K562 (cell line): ENCODE results near the gene U2AF1L4. TPM values are rescaled to one million over a fixed set of nuclear protein-coding genes. Genes with fewer than 3 reads are reported as not detected.
A peak's percentile ranks its signal among the peaks of the same experiment; 100 is the strongest.

ENCODE experiments used
- ATAC-seq: fragments of 200-7000 bp; cut with Tn5 transposase; 3 replicates; pipeline ENCODE4 v1.9.1; 2020; ENCODE audit warnings: moderate library complexity
- BruUV-seq: library from RNA; stranded (reverse); fragments of 400-500 nt; replicated peaks from 2 replicates; lab custom pipeline; 2021; lab: Mats Ljungman, UMichigan
- CTCF ChIA-PET: fragments of 300-600 bp; formaldehyde crosslinking; extraction: SDS; loops from one replicate; lab custom pipeline; 2021; ENCODE audit warnings: low intra/inter-chr PET ratio; lab: Yijun Ruan, JAX
- POLR2A ChIA-PET: fragments of 300-600, 350-650 bp; sonication (Branson Sonifier 250); formaldehyde crosslinking; extraction: SDS; loops from one replicate; lab custom pipeline; 2021; ENCODE audit warnings: antibody characterized with exemption, inconsistent platforms; lab: Yijun Ruan, JAX
- DNase-seq, 4 experiments: peaks; one replicate each; pipeline versions ENCODE4 v3.0.0 to v3.0.0-alpha.2; 2011 to 2018; ENCODE audit warnings: low spot score in 3 of 4, mixed read lengths in 3 of 4; ENCODE audit errors: extremely low read depth in 1 of 4
- FAIRE-seq: peaks from 2 replicates; lab custom pipeline; 2011; peaks lifted over from hg19 to GRCh38; lab: Jason Lieb, UNC
- H2AFZ ChIP-seq: 2 replicates; pipeline ENCODE4 v1.6.0; 2011; ENCODE audit warnings: low read depth, low read length, control low read depth, inconsistent platforms
- H3K27ac ChIP-seq: fragments of 200-600 bp; 3 replicates; pipeline ENCODE4 v1.8.0; 2011; ENCODE audit warnings: low read depth, mild to moderate bottlenecking, control low read depth, inconsistent platforms, low read length, moderate library complexity, mixed read lengths; ENCODE audit errors: extremely low read depth
- H3K27me3 ChIP-seq, 2 experiments: fragments of 300-600 bp in 1 of 2; 2 replicates in 1 of 2; 3 replicates in 1 of 2; pipeline versions ENCODE4 v1.6.0 to v1.8.0; 2011; ENCODE audit warnings: inconsistent platforms in 2 of 2, low read length in 2 of 2, mild to moderate bottlenecking in 1 of 2, mixed read lengths in 1 of 2, moderate library complexity in 1 of 2; ENCODE audit not compliant: control insufficient read depth in 2 of 2, insufficient read depth in 2 of 2
- H3K36me3 ChIP-seq: fragments of 300-600 bp; 3 replicates; pipeline ENCODE4 v1.8.0; 2011; ENCODE audit warnings: mild to moderate bottlenecking, low read length, inconsistent platforms; ENCODE audit not compliant: control insufficient read depth, insufficient read depth
- H3K4me1 ChIP-seq, 2 experiments: fragments of 200-600 bp in 1 of 2; replicated peaks in 1 of 2; 2 replicates in 1 of 2; 3 replicates in 1 of 2; pipeline versions ENCODE4 v1.5.1 to v1.8.0; 2011; ENCODE audit warnings: inconsistent platforms in 2 of 2, low read length in 2 of 2, mild to moderate bottlenecking in 1 of 2, mixed read lengths in 1 of 2, moderate library complexity in 1 of 2; ENCODE audit not compliant: control insufficient read depth in 2 of 2, insufficient read depth in 2 of 2
- H3K4me2 ChIP-seq: 2 replicates; pipeline ENCODE4 v1.6.1; 2011; ENCODE audit warnings: low read length, control low read depth, inconsistent platforms, mixed read lengths; ENCODE audit not compliant: insufficient read depth
- H3K4me3 ChIP-seq: fragments of 200-600 bp; sonication (generic), shearing (Covaris generic); 2 replicates; pipeline ENCODE4 v1.5.1; 2016; ENCODE audit warnings: control low read depth, inconsistent platforms
- H3K79me2 ChIP-seq: fragments of 200-600 bp; 3 replicates; pipeline ENCODE4 v1.8.0; 2011; ENCODE audit warnings: low read length, inconsistent platforms; ENCODE audit not compliant: control insufficient read depth, insufficient read depth
- H3K9ac ChIP-seq, 2 experiments: 2 replicates each; pipeline versions ENCODE4 v1.6.0 to v1.6.1; 2011; ENCODE audit warnings: low read depth in 2 of 2, low read length in 2 of 2, control low read depth in 1 of 2, inconsistent platforms in 1 of 2, mild to moderate bottlenecking in 1 of 2, mixed read lengths in 1 of 2; ENCODE audit not compliant: insufficient read depth in 1 of 2
- H3K9me1 ChIP-seq: one replicate; pipeline ENCODE4 v1.6.0; 2011; ENCODE audit warnings: inconsistent platforms, mild to moderate bottlenecking, low read length, moderate library complexity; ENCODE audit not compliant: control insufficient read depth, insufficient read depth
- H3K9me3 ChIP-seq: replicated peaks from 2 replicates; pipeline ENCODE4 v1.5.1; 2011; ENCODE audit warnings: low read depth, low read length, inconsistent platforms; ENCODE audit not compliant: control insufficient read depth, insufficient read depth
- H4K20me1 ChIP-seq: replicated peaks from 2 replicates; pipeline ENCODE4 v1.6.1; 2011; ENCODE audit warnings: low read length, inconsistent platforms, mixed read lengths; ENCODE audit not compliant: control insufficient read depth, insufficient read depth
- CHD2 ChIP-seq: IDR thresholded peaks from 2 replicates; pipeline ENCODE4 v1.6.1; 2011; ENCODE audit warnings: low read depth, low read length
- CTCFL ChIP-seq: IDR thresholded peaks from 2 replicates; pipeline ENCODE4 v1.6.1; 2011; ENCODE audit warnings: borderline replicate concordance, low read depth, mild to moderate bottlenecking, moderate library complexity, low read length; ENCODE audit not compliant: insufficient read depth, poor library complexity, severe bottlenecking
- HOMEZ ChIP-seq: fragments of 250-450 bp; sonication (Bioruptor Pico); IDR thresholded peaks from 2 replicates; pipeline ENCODE4 v1.4.0; 2020; ENCODE audit warnings: mild to moderate bottlenecking, moderate library complexity
- POLR3G ChIP-seq: IDR thresholded peaks from 2 replicates; pipeline ENCODE4 v1.6.1; 2011; ENCODE audit not compliant: insufficient read length, insufficient replicate concordance; ENCODE audit errors: extremely low read depth
- SRSF9 ChIP-seq: fragments of 200-400 bp; formaldehyde crosslinking; IDR thresholded peaks from 2 replicates; pipeline ENCODE4 v1.6.1; 2017; ENCODE audit warnings: low read depth, low read length, borderline replicate concordance
- ZFX ChIP-seq: sonication (generic); formaldehyde crosslinking; IDR thresholded peaks from 2 replicates; pipeline ENCODE4 v1.8.0; 2022; ENCODE audit warnings: mild to moderate bottlenecking, missing genetic modification reagents, moderate library complexity
- ZNF764 ChIP-seq: fragments of 250-450 bp; sonication (Bioruptor Pico); IDR thresholded peaks from 2 replicates; pipeline ENCODE4 v1.4.0; 2020; ENCODE audit warnings: low read depth, mild to moderate bottlenecking, moderate library complexity
- WGBS: fragments of 100-300 bp; shearing (Covaris generic); methylation state at CpG from one replicate; pipeline ENCODE4 v1.1.6; 2016; ENCODE audit warnings: low coverage, mixed read lengths; ENCODE audit not compliant: insufficient coverage; ENCODE audit errors: missing lambda C conversion rate; 5-methylcytosine and 5-hydroxymethylcytosine counted together
- in situ Hi-C: fragments of 300-500 bp; cut with MboI; formaldehyde crosslinking; loops from 4 replicates; pipeline ENCODE4 v1.15.0; 2018; ENCODE audit warnings: inconsistent platforms, mixed read lengths
- intact Hi-C: fragments of 100-400 bp; cut with micrococcal nuclease; formaldehyde crosslinking; loops from 2 replicates; pipeline ENCODE4 v1.14.2; 2022
- polyA plus RNA-seq, 8 experiments: library from polyadenylated mRNA; depleted of rRNA in 4 of 8; stranded (reverse) in 5 of 8; unstranded in 3 of 8; fragments of >200 nt; fragmentation: Nextera tagmentation in 2 of 8; fragmentation: Illumina TruSeq in 1 of 8; extraction: Ambion mirVana in 2 of 8; extraction: Trizol in 1 of 8; gene quantifications; 2 replicates each; pipeline versions ENCODE4 v1.2.1 to v1.2.3, GENCODE V29; 2011 to 2014; ENCODE audit warnings: inconsistent platforms in 1 of 8, missing spikeins in 1 of 8
- total RNA-seq, 7 experiments: library from RNA; depleted of rRNA in 6 of 7; stranded (reverse); fragments of >200 nt in 6 of 7; fragmentation: Illumina TruSeq in 2 of 7; extraction: Trizol in 2 of 7; gene quantifications; 2 replicates each; pipeline versions ENCODE4 v1.2.1 to v1.2.3, GENCODE V29; 2011 to 2021; ENCODE audit warnings: low replicate concordance in 1 of 7
- TF ChIP-seq, protein P1 (sequence below), 3 experiments: IDR thresholded peaks in 2 of 3; conservative IDR thresholded peaks in 1 of 3; 2 replicates each; pipeline ENCODE4 v1.5.1; 2011 to 2012; ENCODE audit warnings: low read length in 3 of 3, mild to moderate bottlenecking in 3 of 3, control low read depth in 2 of 3, improper control_type of control experiment in 1 of 3, inconsistent platforms in 1 of 3, low read depth in 1 of 3, mixed read lengths in 1 of 3, moderate library complexity in 1 of 3; ENCODE audit not compliant: insufficient read depth in 2 of 3

The U2AF1L4 gene
- total and polyA plus RNA-seq, 9 of the 15 experiments (the other 6 are each of a cell fraction or from before 2014, with no cell fraction given) = 8.4 to 19.5 (median 12.6) TPM

DNA sequence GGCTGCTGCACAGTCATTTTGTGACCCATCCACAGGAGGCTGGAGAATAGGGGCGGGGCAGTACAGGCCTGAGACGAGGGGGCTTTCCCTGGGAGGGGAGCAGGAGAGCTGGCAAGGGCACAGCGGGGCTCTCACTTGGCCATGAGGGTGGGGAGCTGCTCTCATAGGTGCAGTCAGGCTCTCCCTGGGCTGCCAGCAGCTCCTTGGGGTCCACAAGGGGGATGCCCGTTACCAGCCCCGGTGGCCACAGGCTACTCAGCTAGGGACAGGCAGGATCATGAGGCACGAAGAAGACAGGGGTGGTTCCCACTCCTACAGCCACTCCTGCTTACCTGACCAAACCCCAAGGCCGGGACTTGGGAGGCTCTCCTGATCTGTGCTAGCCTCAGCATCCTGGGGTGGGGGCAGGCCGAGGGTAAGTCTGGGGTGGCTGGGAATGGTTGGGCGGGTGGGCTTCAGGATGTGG lies 46.6 kb upstream of the U2AF1L4 start (continued):
- TF ChIP-seq SRSF9 = no peak

- 34% methylated on average over 18 of the region's 20 CpGs for WGBS
- no peak overlapping the region for H3K4me3 ChIP-seq
- no peak overlapping the region for H3K4me2 ChIP-seq
- TF ChIP-seq HOMEZ (CRISPR knock-in tag) (no peak), CHD2 (no peak), ZNF764 (CRISPR knock-in tag) (no peak), POLR3G (no peak), ZFX (CRISPR knock-in tag) (0 out of 2 replicates have a peak, but pooled peaks have one; percentile 28), CTCFL (peak; percentile 34)
- TF ChIP-seq, protein P1, sequence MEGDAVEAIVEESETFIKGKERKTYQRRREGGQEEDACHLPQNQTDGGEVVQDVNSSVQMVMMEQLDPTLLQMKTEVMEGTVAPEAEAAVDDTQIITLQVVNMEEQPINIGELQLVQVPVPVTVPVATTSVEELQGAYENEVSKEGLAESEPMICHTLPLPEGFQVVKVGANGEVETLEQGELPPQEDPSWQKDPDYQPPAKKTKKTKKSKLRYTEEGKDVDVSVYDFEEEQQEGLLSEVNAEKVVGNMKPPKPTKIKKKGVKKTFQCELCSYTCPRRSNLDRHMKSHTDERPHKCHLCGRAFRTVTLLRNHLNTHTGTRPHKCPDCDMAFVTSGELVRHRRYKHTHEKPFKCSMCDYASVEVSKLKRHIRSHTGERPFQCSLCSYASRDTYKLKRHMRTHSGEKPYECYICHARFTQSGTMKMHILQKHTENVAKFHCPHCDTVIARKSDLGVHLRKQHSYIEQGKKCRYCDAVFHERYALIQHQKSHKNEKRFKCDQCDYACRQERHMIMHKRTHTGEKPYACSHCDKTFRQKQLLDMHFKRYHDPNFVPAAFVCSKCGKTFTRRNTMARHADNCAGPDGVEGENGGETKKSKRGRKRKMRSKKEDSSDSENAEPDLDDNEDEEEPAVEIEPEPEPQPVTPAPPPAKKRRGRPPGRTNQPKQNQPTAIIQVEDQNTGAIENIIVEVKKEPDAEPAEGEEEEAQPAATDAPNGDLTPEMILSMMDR (IDR thresholded peaks at IDR 0.05 in 2 of 3, conservative IDR thresholded peaks at IDR 0.05 in 1 of 3; ENCODE audit: insufficient read depth in 2 of 3, low read depth in 1 of 3, low read length in 3 of 3) = peak in 2 of 3 experiments; percentile 21 to 23; a peak in 3 of 6 replicates
- H2AFZ ChIP-seq = no peak overlapping the region
- in situ Hi-C loops = no loop called here
- no peak for DNase-seq
- peak overlapping the region in 1 of 2 experiments; percentile 6; a peak in 2 of 4 replicates for H3K9ac ChIP-seq
- CTCF ChIA-PET = no interaction called here
- H3K4me1 ChIP-seq = peaks cover 0 to 47% of the 10 kb centered on the region in 2 experiments; a peak in 3 of 5 replicates
- H3K79me2 ChIP-seq = no peaks in the 10 kb centered on the region
- peak; percentile 73 for ATAC-seq
- H3K27me3 ChIP-seq = no peaks in the 10 kb centered on the region; a peak in 1 of 5 replicates
- POLR2A ChIA-PET = interaction anchor here (0.5 kb wide), 1 partner anchor 209 kb away, joined by 3 read pairs; no protein-coding TSS in a partner anchor
- no peaks in the 10 kb centered on the region for H4K20me1 ChIP-seq
- intact Hi-C loops = no loop called here
- no peaks in the 10 kb centered on the region for H3K36me3 ChIP-seq
- H3K9me3 ChIP-seq = no peaks in the 10 kb centered on the region
- H3K9me1 ChIP-seq = no peaks in the 10 kb centered on the region
- H3K27ac ChIP-seq = no peak overlapping the region
- BruUV-seq = no TSS peak
- no peak for FAIRE-seq
These were observed 46.0 kb upstream of the U2AF1L4 start for GRCh38 chr19:35790981-35791813.
